SIG-M5 (cell line): ENCODE data around the gene CDK16.

Experiments used
- DNase-seq: peaks from one replicate; lab custom pipeline; 2025; lab: John Stamatoyannopoulos, UW

CDK16 gene

GRCh38 chrX:47209508-47210238 is 8.8 kb upstream of the CDK16 start:
- DNase-seq: no peak

GRCh38 chrX:47210661-47211425 is 7.6 kb upstream of the CDK16 start:
- no peak for DNase-seq

DNA sequence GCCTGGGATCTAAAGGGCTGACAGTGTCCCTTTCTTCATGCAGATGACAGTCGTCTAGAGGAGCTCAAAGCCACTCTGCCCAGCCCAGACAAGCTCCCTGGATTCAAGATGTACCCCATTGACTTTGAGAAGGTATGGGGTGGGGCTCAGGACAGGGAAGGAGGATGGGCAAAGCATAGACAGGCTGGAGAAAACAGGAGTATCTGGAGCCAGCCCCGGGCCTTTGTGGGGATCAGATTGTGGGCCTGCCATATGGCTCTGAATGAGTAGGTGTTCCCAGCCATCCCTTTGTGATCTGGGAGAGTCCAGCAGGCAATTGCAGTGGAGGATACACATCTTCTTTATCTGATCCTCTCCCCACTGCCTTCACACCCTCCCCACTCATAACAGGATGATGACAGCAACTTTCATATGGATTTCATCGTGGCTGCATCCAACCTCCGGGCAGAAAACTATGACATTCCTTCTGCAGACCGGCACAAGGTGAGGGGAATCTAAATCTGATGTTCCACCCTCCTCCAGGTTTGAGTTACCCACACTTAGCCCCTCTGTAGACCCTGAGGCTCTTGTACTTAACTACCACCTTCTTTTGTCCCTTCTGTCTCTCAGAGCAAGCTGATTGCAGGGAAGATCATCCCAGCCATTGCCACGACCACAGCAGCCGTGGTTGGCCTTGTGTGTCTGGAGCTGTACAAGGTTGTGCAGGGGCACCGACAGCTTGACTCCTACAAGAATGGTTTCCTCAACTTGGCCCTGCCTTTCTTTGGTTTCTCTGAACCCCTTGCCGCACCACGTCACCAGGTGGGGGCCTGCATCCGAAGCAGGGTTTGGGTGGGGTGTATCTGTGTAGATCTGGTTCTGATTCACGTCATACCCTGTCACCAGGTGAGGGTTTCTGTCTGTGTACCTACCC is 5.8 kb upstream of the CDK16 start:
- no peak for DNase-seq

GRCh38 chrX:47214435-47215077 is 3.9 kb upstream of the CDK16 start:
- DNase-seq: no peak

DNA sequence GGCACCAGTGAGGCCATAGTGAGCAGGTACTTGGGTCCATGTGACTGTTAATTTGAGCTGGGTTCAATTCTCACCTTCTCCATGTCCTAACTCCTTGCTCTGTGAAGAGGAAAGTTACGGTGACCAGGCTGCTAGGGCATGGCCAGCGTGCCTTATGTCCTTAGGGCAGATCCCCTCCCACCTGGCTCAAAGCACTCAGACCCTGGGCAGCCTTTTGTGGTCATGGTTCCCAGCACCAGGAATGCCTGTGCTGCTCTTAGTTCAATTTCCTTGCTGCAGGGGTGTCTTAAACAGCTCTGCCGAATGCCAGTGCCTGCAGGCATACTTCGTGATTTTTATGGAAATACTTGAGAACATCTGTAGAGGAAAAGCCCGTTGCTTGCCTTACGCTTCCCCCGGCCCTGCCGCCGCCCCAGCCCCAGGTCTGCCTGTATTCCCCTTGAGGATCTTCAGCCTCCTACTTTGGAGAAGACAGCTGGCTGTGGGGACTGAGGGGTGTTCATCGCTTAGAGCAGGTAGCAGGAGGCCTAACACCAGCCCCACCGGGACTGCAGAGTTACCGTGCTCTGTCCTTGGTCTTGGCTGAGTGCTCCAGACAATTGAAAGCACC is 3.1 kb upstream of the CDK16 start:
- DNase-seq: no peak

GRCh38 chrX:47216393-47216925 is 2.0 kb upstream of the CDK16 start:
- DNase-seq: no peak

GRCh38 chrX:47217121-47217851 is 1.2 kb upstream of the CDK16 start:
- no peak for DNase-seq

DNA sequence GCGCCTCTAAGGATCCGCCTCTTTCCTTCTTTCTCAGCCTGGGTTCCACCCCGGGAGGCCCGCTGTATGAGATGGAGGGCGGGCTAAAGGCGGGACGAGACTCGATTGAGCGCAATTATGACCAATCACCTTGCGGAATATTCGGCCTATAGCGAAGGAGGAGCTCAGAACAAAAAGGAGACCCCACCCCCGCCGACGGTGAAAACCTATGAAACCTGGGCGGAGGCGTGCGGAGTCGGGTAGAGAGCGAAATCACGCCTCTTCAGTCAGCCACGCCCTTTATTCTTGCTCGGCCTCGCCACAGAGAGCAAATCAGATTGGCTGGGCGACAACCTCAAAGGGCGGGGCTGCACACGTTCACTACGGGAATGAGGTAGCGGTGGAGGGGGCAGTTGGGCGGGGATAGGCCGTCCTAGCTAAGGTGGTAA is 615 bp upstream of the CDK16 start:
- peak; percentile 83 for DNase-seq

GRCh38 chrX:47218920-47219815 is 687 bp downstream of the CDK16 start:
- no peak for DNase-seq

- DNase-seq: no peak
Measured at GRCh38 chrX:47221756-47222155, 3.3 kb downstream of the CDK16 start.

DNA sequence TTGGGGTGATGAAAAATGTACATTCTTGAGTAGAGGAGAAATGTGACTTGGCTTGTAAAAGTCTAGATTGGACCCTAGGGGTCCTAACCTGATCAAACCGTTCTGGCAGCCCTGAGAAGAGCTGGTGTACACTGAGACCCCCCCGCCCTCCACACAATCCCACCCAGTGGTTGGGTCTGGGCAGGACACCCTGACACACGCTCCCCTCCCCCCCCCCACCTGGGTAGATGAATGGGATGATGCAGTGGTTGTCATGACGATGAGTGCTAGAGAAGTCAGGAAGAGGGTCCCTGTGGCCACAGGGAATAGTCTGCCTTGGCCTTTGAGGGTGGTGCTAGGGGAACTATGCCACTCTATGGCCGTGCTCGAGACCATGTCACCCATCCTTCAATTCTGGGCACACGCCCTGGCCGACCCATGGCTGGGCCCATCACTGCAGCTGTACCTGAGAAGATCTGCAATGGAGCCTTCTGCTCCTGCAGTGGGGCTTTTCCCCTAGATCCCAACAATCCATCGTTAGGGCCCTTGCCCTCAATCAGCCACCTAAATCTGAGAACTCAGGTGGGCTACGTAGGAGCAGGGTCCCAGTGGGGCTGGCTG is 4.4 kb downstream of the CDK16 start:
- no peak for DNase-seq

DNA sequence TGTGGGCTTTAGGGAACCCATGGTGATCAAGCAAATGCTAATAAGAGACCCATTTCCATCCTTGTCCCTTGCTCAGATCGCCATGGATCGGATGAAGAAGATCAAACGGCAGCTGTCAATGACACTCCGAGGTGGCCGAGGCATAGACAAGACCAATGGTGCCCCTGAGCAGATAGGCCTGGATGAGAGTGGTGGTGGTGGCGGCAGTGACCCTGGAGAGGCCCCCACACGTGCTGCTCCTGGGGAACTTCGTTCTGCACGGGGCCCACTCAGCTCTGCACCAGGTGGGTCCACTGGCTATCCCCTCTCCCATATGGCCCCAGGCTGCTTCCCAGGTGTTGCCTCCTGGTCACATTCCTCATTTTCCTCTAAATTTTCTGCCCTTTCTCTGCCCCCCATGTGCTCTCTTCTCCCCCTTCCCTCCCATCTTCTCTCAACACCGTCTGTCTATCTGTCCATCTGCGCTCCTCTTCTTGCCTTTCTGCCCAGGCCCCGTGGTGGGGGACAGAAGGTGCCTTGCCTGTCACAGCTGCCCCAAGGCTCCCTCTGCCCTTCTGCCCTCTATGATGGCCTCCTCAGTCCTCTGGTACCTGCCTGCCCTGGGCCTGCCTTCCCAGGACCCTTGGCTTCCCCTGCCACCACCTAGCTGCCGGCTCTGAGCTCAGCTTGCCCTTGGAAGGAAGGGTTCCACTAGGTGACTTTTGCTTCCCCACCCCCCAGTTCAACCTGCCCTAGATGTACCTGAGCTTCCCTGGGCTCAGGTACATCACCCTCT is 5.2 kb downstream of the CDK16 start:
- DNase-seq: no peak

GRCh38 chrX:47224266-47224895 is 5.9 kb downstream of the CDK16 start:
- DNase-seq: no peak

- DNase-seq: no peak
Measured at GRCh38 chrX:47224896-47225290, 6.4 kb downstream of the CDK16 start.

- no peak for DNase-seq
Measured at GRCh38 chrX:47226071-47226470, 7.6 kb downstream of the CDK16 start.

DNA sequence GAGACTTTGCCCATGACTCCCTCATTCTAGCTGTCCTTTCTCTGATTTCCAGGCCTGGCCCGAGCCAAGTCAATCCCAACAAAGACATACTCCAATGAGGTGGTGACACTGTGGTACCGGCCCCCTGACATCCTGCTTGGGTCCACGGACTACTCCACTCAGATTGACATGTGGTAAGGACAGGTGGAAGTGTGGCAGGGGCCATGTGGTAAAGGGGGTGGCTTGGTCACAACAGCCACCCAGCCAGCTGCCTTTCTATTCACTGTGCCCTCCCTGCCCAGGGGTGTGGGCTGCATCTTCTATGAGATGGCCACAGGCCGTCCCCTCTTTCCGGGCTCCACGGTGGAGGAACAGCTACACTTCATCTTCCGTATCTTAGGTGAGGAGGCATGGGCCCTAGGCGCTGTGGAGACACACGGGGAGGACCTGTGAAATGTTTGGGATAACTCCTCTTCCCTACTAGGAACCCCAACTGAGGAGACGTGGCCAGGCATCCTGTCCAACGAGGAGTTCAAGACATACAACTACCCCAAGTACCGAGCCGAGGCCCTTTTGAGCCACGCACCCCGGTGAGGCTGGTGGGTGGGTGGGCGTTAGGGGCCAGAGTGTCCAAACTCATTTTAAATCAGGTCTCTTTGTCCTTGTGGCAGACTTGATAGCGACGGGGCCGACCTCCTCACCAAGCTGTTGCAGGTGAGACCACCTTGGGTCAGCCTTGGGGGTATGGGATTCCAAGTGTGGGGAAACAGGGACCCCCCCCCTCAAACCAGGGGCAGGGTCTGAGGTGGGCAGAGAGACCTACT is 8.3 kb downstream of the CDK16 start:
- DNase-seq: no peak

- DNase-seq: no peak
Measured at GRCh38 chrX:47227334-47227583, 8.8 kb downstream of the CDK16 start.
